ENCODE results near the gene STEAP2. TPM values are rescaled to one million over a fixed set of nuclear protein-coding genes. Genes with fewer than 3 reads are reported as not detected.
A peak's percentile ranks its signal among the peaks of the same experiment; 100 is the strongest.
"Not testable (repeated sequence)": the region's sequence is repeated elsewhere in the genome, so short reads cannot be mapped to it uniquely, and the experiment has no call there.

The STEAP2 gene
- 4.9 and 5.2 TPM in 2 replicates for total RNA-seq (2014; rRNA removed; shearing (Covaris generic))

GRCh38 chr7:90211391-90212148 lies at the start of gene STEAP2:
Gene STEAP2 (plus strand): TSS chr7:90211740. CDS start chr7:90225083, 13,343 bp downstream.
- DNase-seq (ENCODE audit: low read depth): peak; percentile 96

GRCh38 chr7:90163534-90163933 lies 48.0 kb upstream of the STEAP2 start:
- no peak for DNase-seq (ENCODE audit: low read depth)

- no peak for DNase-seq (ENCODE audit: low read depth)
These were observed 45.8 kb upstream of the STEAP2 start for GRCh38 chr7:90165724-90166123.

GRCh38 chr7:90166153-90166552 lies 45.4 kb upstream of the STEAP2 start:
- no peak for DNase-seq (ENCODE audit: low read depth)

GRCh38 chr7:90167361-90167760 lies 44.2 kb upstream of the STEAP2 start:
- no peak for DNase-seq (ENCODE audit: low read depth)

- no peak for DNase-seq (ENCODE audit: low read depth)
These were observed 41.6 kb upstream of the STEAP2 start for GRCh38 chr7:90169891-90170290.

GRCh38 chr7:90172121-90172520 lies 39.4 kb upstream of the STEAP2 start:
- DNase-seq (ENCODE audit: low read depth): no peak

- no peak for DNase-seq (ENCODE audit: low read depth)
These were observed 38.9 kb upstream of the STEAP2 start for GRCh38 chr7:90172624-90173023.

GRCh38 chr7:90173127-90173844 lies 38.3 kb upstream of the STEAP2 start:
- DNase-seq (ENCODE audit: low read depth): peak; percentile 7

GRCh38 chr7:90175667-90176066 lies 35.9 kb upstream of the STEAP2 start:
- no peak for DNase-seq (ENCODE audit: low read depth)

GRCh38 chr7:90176195-90176594 lies 35.3 kb upstream of the STEAP2 start:
- DNase-seq (ENCODE audit: low read depth): no peak

GRCh38 chr7:90178166-90178565 lies 33.4 kb upstream of the STEAP2 start:
- no peak for DNase-seq (ENCODE audit: low read depth)

GRCh38 chr7:90178679-90179278 lies 32.8 kb upstream of the STEAP2 start:
- DNase-seq (ENCODE audit: low read depth): peak; percentile 86

- DNase-seq (ENCODE audit: low read depth): peak; percentile 19
These were observed 31.4 kb upstream of the STEAP2 start for GRCh38 chr7:90180011-90180585.

- no peak for DNase-seq (ENCODE audit: low read depth)
These were observed 30.9 kb upstream of the STEAP2 start for GRCh38 chr7:90180649-90181048.

GRCh38 chr7:90181485-90181884 lies 30.1 kb upstream of the STEAP2 start:
- no peak for DNase-seq (ENCODE audit: low read depth)

- DNase-seq (ENCODE audit: low read depth): not testable (repeated sequence)
These were observed 25.2 kb upstream of the STEAP2 start for GRCh38 chr7:90186290-90186689.

GRCh38 chr7:90187507-90188050 lies 24.0 kb upstream of the STEAP2 start:
- no peak for DNase-seq (ENCODE audit: low read depth)

- no peak for DNase-seq (ENCODE audit: low read depth)
These were observed 23.3 kb upstream of the STEAP2 start for GRCh38 chr7:90188281-90188680.

- no peak for DNase-seq (ENCODE audit: low read depth)
These were observed 20.5 kb upstream of the STEAP2 start for GRCh38 chr7:90190995-90191394.

- no peak for DNase-seq (ENCODE audit: low read depth)
These were observed 19.9 kb upstream of the STEAP2 start for GRCh38 chr7:90191648-90192047.

Measured in Daoy (cell line).